Uterus (tissue), 4 donors: ENCODE results near the gene MDM4. TPM values are rescaled to one million over a fixed set of nuclear protein-coding genes. Genes with fewer than 3 reads are reported as not detected.
"Not testable (repeated sequence)": the region's sequence is repeated elsewhere in the genome, so short reads cannot be mapped to it uniquely, and the experiment has no call there.

Experiments used
- DNase-seq, 2 donors: peaks; one replicate each; pipeline ENCODE4 v3.0.0-alpha.2; 2019 to 2020
- H3K27ac ChIP-seq, 2 donors: fragments of 200-600 bp; sonication (generic); 1 replicate in 1 of 2; 2 replicates in 1 of 2; pipeline ENCODE4 v1.5.1; 2016 to 2018
- H3K27me3 ChIP-seq, 2 donors: fragments of 200-600 bp; sonication (generic); one replicate each; pipeline ENCODE4 v1.5.1; 2018 to 2019; ENCODE audit warnings: control low read depth in 1 of 2
- H3K36me3 ChIP-seq, 2 donors: fragments of 200-600 bp; sonication (generic); one replicate each; pipeline ENCODE4 v1.5.1; 2019; ENCODE audit warnings: control low read depth in 1 of 2
- H3K4me1 ChIP-seq, 2 donors: fragments of 200-600 bp; sonication (generic); one replicate each; pipeline ENCODE4 v1.5.1; 2018 to 2019; ENCODE audit warnings: control low read depth in 1 of 2
- H3K4me3 ChIP-seq, 2 donors: fragments of 200-600 bp; sonication (generic); 1 replicate in 1 of 2; 2 replicates in 1 of 2; pipeline ENCODE4 v1.5.1; 2018 to 2019; ENCODE audit warnings: mild to moderate bottlenecking in 1 of 2
- H3K9me3 ChIP-seq, 2 donors: fragments of 200-600 bp; sonication (generic); one replicate each; pipeline ENCODE4 v1.5.1; 2019; ENCODE audit warnings: control low read depth in 1 of 2
- CTCF ChIP-seq, 4 experiments: fragments of 200-600 bp in 2 of 4; fragments of 450-650 bp in 2 of 4; sonication (generic) in 2 of 4; IDR thresholded peaks; one replicate each; pipeline ENCODE4 v1.5.1; 2016 to 2019; ENCODE audit warnings: antibody characterized with exemption in 4 of 4, mild to moderate bottlenecking in 2 of 4, moderate library complexity in 1 of 4
- POLR2A ChIP-seq, 2 donors: fragments of 450-650 bp; IDR thresholded peaks; one replicate each; pipeline ENCODE4 v1.6.1; 2016; ENCODE audit warnings: antibody characterized with exemption in 2 of 2, mild to moderate bottlenecking in 1 of 2, moderate library complexity in 1 of 2
- intact Hi-C: fragments of 100-400 bp; cut with DNase I; formaldehyde crosslinking; loops from one replicate; pipeline ENCODE4 v1.15.1; 2023; ENCODE audit warnings: low total_unique reads
- total RNA-seq, 4 donors: library from RNA; depleted of rRNA in 3 of 4; stranded (reverse); fragments of >200 nt in 3 of 4; gene quantifications; one replicate each; pipeline versions ENCODE4 v1.1.0 to v1.2.4, GENCODE V29; 2014 to 2023
- donor health status: DM: yes; HTN: yes; CAD: no.

The MDM4 gene
- total RNA-seq, 4 donors from 2014 or later = 31.0 to 141 (median 134) TPM

- H3K36me3 ChIP-seq = no peaks in the 10 kb centered on the region
- no peak overlapping the region for H3K27ac ChIP-seq
- TF ChIP-seq POLR2A (IDR thresholded peaks at IDR 0.05) (no peak), CTCF (IDR thresholded peaks at IDR 0.05) (no peak)
- DNase-seq = no peak
- no peak overlapping the region for H3K4me3 ChIP-seq
- no peaks in the 10 kb centered on the region for H3K4me1 ChIP-seq
- intact Hi-C loops = no loop called here
- no peaks in the 10 kb centered on the region for H3K27me3 ChIP-seq
- no peaks in the 10 kb centered on the region for H3K9me3 ChIP-seq
Observed at GRCh38 chr1:204514828-204515227, 1.4 kb upstream of the MDM4 start.

GRCh38 chr1:204517382-204517781, 1.2 kb downstream of the MDM4 start:
- H3K4me3 ChIP-seq = peak overlapping the region; percentile 81 to 88
- H3K9me3 ChIP-seq, H3K27me3 ChIP-seq, DNase-seq, H3K36me3 ChIP-seq, intact Hi-C loops, H3K4me1 ChIP-seq, H3K27ac ChIP-seq: not testable (repeated sequence)

GRCh38 chr1:204520834-204521709, 4.9 kb downstream of the MDM4 start:
- Histone ChIP-seq H3K27ac (no peak overlapping the region), H3K9me3 (no peaks in the 10 kb centered on the region), H3K27me3 (no peaks in the 10 kb centered on the region), H3K4me3 (no peak overlapping the region), H3K36me3 (no peaks in the 10 kb centered on the region), H3K4me1 (no peaks in the 10 kb centered on the region)
- no peak for TF ChIP-seq POLR2A (IDR thresholded peaks at IDR 0.05)
- no peak for TF ChIP-seq CTCF (IDR thresholded peaks at IDR 0.05)
- intact Hi-C loops = no loop called here
- no peak for DNase-seq

DNA sequence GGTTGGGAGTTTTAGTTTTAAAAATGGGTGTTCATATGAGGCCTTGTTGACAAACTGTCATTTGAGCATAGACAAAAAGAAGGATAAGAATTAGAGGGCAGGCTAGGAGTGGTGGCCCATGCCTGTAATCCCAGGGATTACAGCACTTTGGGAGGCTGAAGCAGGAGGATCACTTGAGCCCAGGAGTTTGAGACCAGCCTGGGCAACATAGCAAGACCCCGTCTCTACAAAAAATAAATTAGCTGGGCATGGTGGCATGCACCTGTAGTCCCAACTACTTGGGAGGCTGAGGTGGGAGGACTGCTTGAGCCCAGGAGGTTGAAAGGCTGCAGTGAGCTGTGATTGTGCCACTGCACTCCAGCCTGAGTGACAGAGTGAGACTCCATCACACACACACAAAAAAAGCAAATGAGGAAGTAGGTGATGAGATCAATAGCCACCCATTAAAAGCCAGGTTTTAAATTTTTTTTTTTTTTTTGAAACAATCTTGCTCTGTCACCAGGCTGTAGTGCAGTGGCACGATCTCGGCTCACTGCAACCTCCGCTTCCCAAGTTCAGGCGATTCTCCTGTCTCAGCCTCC, 5.8 kb downstream of the MDM4 start:
- H3K4me3 ChIP-seq, intact Hi-C loops, H3K4me1 ChIP-seq, H3K27me3 ChIP-seq, H3K9me3 ChIP-seq, H3K36me3 ChIP-seq, DNase-seq, H3K27ac ChIP-seq: not testable (repeated sequence)

- no peaks in the 10 kb centered on the region for H3K9me3 ChIP-seq
- no peak overlapping the region for H3K4me3 ChIP-seq
- no peak for DNase-seq
- H3K36me3 ChIP-seq = no peaks in the 10 kb centered on the region
- H3K4me1 ChIP-seq = no peaks in the 10 kb centered on the region
- TF ChIP-seq CTCF (IDR thresholded peaks at IDR 0.05) = no peak
- H3K27ac ChIP-seq = no peak overlapping the region
- H3K27me3 ChIP-seq = no peaks in the 10 kb centered on the region
- intact Hi-C loops = no loop called here
Observed at GRCh38 chr1:204523605-204524215, 7.5 kb downstream of the MDM4 start.

DNA sequence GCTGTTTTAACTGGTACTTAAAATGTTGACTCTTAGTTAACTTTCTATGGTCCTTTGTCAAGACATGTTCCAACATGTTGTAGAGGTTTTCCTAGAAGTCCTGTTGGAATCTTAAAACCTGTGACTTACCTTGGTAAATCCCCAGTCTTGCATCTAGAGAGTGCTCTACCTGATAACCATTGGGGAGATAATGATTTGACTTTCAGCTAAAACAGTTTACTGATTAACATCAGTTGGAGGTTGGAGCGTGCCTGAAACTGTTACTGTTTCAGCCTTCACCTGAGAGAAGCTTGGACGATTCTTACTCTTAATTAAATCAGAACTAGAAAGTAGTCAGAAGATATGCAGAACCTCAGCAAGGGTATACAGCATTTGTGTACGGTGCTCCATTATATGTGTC, 8.8 kb downstream of the MDM4 start:
- Histone ChIP-seq H3K36me3 (no peaks in the 10 kb centered on the region), H3K27ac (no peak overlapping the region), H3K27me3 (no peaks in the 10 kb centered on the region), H3K4me3 (no peak overlapping the region), H3K9me3 (no peaks in the 10 kb centered on the region), H3K4me1 (no peaks in the 10 kb centered on the region)
- no peak for DNase-seq
- no peak for TF ChIP-seq CTCF (IDR thresholded peaks at IDR 0.05)
- TF ChIP-seq POLR2A (IDR thresholded peaks at IDR 0.05) = no peak
- intact Hi-C loops = no loop called here
